Measurements from ENCODE around the gene HMGXB4.

Gene HMGXB4

GRCh38 chr22:35310556-35311550 is 53.6 kb downstream of the HMGXB4 start:
- DNase-seq = no peak

- DNase-seq = no peak
Measured at GRCh38 chr22:35311551-35311999, 54.3 kb downstream of the HMGXB4 start.

GRCh38 chr22:35312198-35313059 is 55.1 kb downstream of the HMGXB4 start:
- no peak for DNase-seq

- no peak for DNase-seq
Measured at GRCh38 chr22:35313311-35314121, 56.2 kb downstream of the HMGXB4 start.

GRCh38 chr22:35314161-35314942 is 57.1 kb downstream of the HMGXB4 start:
- DNase-seq = no peak

- no peak for DNase-seq
Measured at GRCh38 chr22:35315141-35315854, 58.0 kb downstream of the HMGXB4 start.

- DNase-seq = no peak
Measured at GRCh38 chr22:35315855-35316745, 58.8 kb downstream of the HMGXB4 start.

GRCh38 chr22:35316751-35317150 is 59.5 kb downstream of the HMGXB4 start:
- DNase-seq = no peak

- DNase-seq = no peak
Measured at GRCh38 chr22:35317680-35318290, 60.5 kb downstream of the HMGXB4 start.

- no peak for DNase-seq
Measured at GRCh38 chr22:35318346-35319215, 61.3 kb downstream of the HMGXB4 start.

- no peak for DNase-seq
Measured at GRCh38 chr22:35319244-35319985, 62.1 kb downstream of the HMGXB4 start.

GRCh38 chr22:35322126-35322525 is 64.8 kb downstream of the HMGXB4 start:
- DNase-seq = no peak

GRCh38 chr22:35322893-35323292 is 65.6 kb downstream of the HMGXB4 start:
- DNase-seq = no peak

- no peak for DNase-seq
Measured at GRCh38 chr22:35323305-35323704, 66.0 kb downstream of the HMGXB4 start.

GRCh38 chr22:35324067-35324466 is 66.8 kb downstream of the HMGXB4 start:
- no peak for DNase-seq

GRCh38 chr22:35324762-35325161 is 67.5 kb downstream of the HMGXB4 start:
- DNase-seq = no peak
